ENCODE data around the gene SERGEF.

The SERGEF gene

DNA sequence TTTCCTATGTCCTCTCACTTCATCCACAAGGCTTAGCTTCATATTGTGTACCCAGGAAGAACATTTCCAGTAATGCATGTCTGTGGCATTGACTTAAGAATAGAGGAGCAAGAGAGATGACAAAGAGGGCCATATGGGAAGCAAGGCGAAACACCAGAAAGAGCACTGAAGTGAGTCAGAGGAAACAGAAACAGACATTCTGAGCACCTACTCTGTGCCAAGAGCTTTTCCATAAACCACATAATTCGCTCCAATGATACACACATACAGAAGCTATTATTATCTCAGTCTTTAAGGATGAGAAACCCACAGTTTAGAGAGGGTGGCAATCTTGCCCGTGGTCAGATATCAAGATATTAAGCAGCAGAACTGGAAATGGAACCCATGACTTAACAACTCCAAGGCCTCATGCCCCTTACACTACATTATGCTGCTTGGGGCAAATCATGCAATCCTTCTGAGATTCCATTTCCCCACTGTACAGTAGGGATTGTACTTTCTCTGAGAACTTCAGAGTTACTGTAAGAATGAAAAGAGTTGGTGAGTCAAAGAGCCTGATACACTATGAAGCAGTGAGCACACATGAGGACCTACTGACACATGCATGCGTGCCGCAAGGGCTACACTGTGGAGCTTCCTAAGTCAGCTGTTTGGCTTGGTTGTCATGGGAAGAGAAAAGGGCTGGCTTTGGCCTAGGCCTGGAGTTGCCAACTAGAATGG lies 151.7 kb downstream of the SERGEF start:
- DNase-seq (ENCODE audit: low read depth, low spot score) = no peak

DNA sequence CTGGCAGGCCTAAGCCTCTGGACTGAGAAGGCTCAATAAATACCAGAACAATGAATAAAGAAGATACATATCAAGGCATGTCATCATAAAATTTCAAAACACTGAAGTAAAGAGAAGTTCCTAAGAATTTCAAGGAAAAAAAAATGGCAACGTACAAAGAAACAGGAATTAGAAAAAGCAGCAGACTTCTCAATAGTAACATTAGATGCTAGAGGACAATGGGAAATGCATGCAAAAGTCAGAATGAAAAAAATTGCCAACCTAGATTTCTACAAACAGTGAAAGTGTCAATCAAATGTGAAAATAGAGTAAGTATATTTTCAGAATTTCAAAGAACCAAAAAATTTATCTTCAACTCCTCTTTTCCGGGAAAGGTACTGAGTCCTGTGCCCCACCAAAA lies 153.3 kb downstream of the SERGEF start:
- no peak for DNase-seq (ENCODE audit: low read depth, low spot score)

GRCh38 chr11:17855531-17856290 lies 157.1 kb downstream of the SERGEF start:
- DNase-seq (ENCODE audit: low read depth, low spot score) = no peak

GRCh38 chr11:17853280-17853679 lies 159.6 kb downstream of the SERGEF start:
- DNase-seq (ENCODE audit: low read depth, low spot score) = no peak

DNA sequence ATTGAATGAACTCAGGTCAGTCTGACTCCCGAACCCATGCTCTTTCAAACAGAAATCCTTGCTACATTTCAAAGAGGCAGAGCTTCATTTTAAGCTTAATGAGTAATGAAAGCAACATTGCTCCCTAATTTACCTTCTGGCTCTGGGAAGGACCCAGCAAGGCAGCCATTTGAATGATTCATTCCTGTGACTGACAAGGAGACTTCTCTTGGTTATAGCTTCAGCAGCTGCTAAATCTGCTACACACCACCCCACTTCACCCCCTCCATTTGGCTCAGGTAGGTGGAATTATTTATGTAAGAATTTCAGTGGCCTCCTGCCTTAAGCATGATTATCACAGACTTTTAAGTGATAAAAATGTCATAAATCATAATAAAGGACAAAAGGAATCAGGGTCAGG lies 160.6 kb downstream of the SERGEF start:
- DNase-seq (ENCODE audit: low read depth, low spot score) = no peak

- no peak for DNase-seq (ENCODE audit: low read depth, low spot score)
These were observed 161.2 kb downstream of the SERGEF start for GRCh38 chr11:17851697-17852096.

- DNase-seq (ENCODE audit: low read depth, low spot score) = no peak
These were observed 162.5 kb downstream of the SERGEF start for GRCh38 chr11:17850336-17850735.

GRCh38 chr11:17848715-17849114 lies 164.1 kb downstream of the SERGEF start:
- DNase-seq (ENCODE audit: low read depth, low spot score) = no peak

- DNase-seq (ENCODE audit: low read depth, low spot score) = peak; percentile 12
These were observed 165.9 kb downstream of the SERGEF start for GRCh38 chr11:17846852-17847453.

- no peak for DNase-seq (ENCODE audit: low read depth, low spot score)
These were observed 167.4 kb downstream of the SERGEF start for GRCh38 chr11:17845431-17845881.

GRCh38 chr11:17840101-17840548 lies 172.7 kb downstream of the SERGEF start:
- DNase-seq (ENCODE audit: low read depth, low spot score) = no peak

DNA sequence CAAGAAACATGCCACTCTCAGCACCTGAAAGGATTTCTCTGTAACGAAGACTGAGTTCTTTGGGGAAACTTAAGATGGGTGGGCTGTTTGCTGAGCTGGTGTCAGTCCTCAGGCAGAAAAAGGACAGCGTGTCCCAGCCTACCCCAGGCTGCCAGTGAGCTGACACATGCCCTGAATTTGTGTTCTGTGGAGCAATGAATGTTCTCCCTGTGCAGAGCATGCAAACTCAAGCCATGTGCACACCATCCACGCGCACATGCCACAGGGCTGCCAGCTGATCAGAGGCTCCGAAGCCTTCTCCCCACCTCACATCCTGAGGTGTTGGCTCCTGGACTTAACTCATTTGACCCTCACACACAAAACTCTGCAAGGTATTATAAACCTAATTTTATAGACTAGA lies 173.4 kb downstream of the SERGEF start:
- DNase-seq (ENCODE audit: low read depth, low spot score) = no peak

GRCh38 chr11:17838102-17838501 lies 174.7 kb downstream of the SERGEF start:
- DNase-seq (ENCODE audit: low read depth, low spot score) = no peak

GRCh38 chr11:17831883-17832282 lies 181.0 kb downstream of the SERGEF start:
- no peak for DNase-seq (ENCODE audit: low read depth, low spot score)

- DNase-seq (ENCODE audit: low read depth, low spot score) = no peak
These were observed 181.6 kb downstream of the SERGEF start for GRCh38 chr11:17831228-17831627.

DNA sequence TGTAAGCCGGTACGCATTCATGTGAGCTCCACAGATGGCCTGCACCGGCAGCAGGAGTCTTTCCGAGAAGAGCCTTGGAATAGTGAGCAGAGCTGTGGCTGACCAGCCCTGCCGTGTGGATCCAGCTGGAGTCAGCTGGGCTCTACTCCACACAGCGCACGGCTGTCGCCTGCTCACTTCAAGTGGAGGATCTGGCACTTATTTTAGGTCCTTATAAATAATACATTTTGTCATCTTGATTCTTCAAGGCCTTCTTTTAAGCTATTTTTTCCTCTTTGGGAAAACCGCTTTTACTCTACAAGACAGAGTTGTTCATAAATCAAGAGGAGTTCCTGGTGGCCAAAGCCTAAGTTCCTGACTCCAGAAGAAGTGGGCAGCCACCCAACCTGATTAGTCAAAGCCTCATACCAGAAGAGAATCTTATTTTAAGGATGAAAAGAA lies 184.5 kb downstream of the SERGEF start:
- DNase-seq (ENCODE audit: low read depth, low spot score) = no peak

GRCh38 chr11:17827006-17827405 lies 185.8 kb downstream of the SERGEF start:
- no peak for DNase-seq (ENCODE audit: low read depth, low spot score)

DNA sequence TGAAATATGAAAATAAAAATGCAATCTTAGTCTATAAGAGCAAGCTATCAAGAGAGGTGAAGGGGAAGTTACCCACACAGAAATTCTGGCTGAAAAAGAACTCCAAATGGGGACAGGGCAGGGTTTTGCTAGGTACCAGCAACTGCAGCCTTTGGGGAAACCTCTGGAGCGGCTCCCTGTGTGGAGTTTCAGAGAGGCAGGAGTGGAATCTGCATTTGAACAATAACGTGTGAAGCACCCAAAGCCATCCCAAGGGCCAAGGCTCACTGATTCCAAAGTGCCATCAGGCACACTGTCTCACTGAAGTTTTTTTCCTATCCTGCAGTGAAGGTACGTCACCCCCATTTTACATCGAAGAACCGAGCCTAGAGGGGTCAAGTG lies 190.5 kb downstream of the SERGEF start:
- DNase-seq (ENCODE audit: low read depth, low spot score) = no peak

- DNase-seq (ENCODE audit: low read depth, low spot score) = no peak
These were observed 191.0 kb downstream of the SERGEF start for GRCh38 chr11:17821648-17822400.

DNA sequence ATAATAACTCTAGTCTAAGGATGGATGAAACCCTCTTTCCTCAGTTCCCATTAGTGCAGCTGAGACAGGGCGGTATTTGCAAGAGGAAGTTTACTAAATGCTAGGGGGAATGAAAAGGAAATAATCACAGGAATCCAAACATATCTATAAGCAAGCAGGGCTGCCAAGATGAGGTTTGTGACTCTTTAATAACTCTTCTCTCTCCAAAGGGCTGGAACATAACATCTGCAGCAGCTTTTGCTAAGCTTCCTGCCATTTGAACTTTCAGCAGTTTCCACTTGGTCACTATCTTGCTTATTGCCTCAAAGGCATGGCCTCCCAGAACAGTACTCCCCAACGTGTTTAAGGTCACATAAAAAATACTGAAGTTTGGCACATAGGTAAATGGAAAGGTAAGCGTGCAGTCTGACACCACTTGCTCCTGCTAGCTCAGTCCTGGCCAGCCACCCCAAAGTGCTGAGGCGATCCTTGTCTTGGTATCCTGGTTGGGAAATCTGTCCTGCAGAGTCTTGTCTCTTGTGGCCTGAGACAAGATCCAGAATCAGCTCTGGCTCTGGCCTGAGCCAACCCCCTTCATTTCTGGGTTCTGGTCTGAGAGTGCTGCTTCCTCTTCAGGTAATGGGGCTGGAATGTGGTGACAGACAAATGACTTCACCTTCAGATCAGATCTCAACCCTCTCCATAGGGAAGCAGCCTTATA lies 196.5 kb downstream of the SERGEF start:
- DNase-seq (ENCODE audit: low read depth, low spot score) = peak; percentile 40

- no peak for DNase-seq (ENCODE audit: low read depth, low spot score)
These were observed 198.3 kb downstream of the SERGEF start for GRCh38 chr11:17814546-17814945.

Data from ELF-1 (cell line).